HFF-Myc (cell line): ENCODE data around the gene SLC12A3.

Source experiments
- DNase-seq: peaks from one replicate; pipeline ENCODE4 v3.0.0-alpha.2; 2011; ENCODE audit warnings: low read depth; ENCODE audit errors: extremely low read depth
- H3K4me3 ChIP-seq: replicated peaks from 2 replicates; pipeline ENCODE4 v1.5.1; 2011; ENCODE audit warnings: low read depth, mild to moderate bottlenecking, control low read depth, low read length
- CTCF ChIP-seq: IDR thresholded peaks from 2 replicates; pipeline ENCODE4 v1.5.1; 2012; ENCODE audit warnings: mild to moderate bottlenecking, low read depth, low read length, control low read depth; ENCODE audit errors: missing control alignments

Gene SLC12A3

DNA sequence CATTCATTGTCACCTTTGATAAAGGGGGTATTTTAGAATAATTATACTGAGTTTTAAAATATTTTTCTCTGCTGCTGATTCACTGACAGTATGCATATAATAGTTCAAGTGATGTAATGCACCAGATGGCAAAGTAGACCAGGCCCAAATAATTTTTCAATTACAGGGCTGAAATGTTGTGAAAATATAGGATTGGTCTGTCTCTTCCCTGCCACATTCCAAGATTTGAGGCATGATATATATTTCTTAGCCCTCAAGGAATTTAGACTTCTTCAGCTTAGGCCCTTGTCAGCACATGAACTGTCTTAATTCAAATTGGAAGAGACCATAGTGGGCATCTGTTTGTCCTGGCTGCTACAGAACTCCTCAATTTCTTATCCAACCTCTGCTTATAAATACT, 39.2 kb upstream of the SLC12A3 start:
- DNase-seq: no peak
- TF ChIP-seq CTCF: no peak
- no peak overlapping the region for H3K4me3 ChIP-seq

DNA sequence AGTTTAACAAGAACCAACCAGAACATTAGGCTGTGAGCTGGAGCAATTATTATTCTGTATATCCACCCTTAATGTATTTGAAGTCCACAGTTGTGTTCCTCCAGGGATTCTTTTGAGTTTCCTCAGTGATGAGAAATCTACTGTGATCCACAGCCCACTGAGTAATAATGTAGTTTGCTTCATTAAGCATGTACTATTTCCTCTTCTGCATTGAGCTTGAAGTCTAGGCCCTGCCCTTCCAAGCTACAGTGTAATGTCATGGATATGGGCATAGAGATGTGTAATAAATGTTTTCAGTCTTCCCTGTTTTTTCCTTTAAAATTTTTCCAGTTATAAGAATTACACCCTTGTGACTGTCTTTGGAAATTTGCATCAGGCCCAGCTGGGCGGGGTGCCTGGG, 36.4 kb upstream of the SLC12A3 start:
- DNase-seq: no peak
- no peak for TF ChIP-seq CTCF
- H3K4me3 ChIP-seq: no peak overlapping the region

GRCh38 chr16:56830669-56831068, 34.3 kb upstream of the SLC12A3 start:
- no peak for DNase-seq
- no peak overlapping the region for H3K4me3 ChIP-seq
- no peak for TF ChIP-seq CTCF

DNA sequence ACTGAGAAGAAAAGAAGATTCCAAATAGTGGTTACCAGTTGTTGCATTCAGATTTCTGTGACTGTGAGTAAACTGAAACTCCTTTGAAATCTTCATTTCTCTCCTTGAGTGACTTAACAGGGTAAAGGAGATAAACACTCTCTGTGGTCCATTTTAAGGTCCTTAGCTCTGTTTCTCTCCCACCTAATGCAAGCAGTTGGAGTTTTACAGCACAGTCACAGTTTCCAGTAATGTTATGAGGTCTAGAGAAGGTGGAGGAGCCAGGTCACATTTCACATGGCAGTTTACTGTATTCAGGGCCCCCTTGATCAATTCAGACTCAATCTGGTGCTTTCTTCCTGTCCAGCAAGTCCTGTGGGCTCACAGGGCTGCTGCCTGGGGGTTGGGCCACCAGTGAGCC, 32.2 kb upstream of the SLC12A3 start:
- TF ChIP-seq CTCF: no peak

DNA sequence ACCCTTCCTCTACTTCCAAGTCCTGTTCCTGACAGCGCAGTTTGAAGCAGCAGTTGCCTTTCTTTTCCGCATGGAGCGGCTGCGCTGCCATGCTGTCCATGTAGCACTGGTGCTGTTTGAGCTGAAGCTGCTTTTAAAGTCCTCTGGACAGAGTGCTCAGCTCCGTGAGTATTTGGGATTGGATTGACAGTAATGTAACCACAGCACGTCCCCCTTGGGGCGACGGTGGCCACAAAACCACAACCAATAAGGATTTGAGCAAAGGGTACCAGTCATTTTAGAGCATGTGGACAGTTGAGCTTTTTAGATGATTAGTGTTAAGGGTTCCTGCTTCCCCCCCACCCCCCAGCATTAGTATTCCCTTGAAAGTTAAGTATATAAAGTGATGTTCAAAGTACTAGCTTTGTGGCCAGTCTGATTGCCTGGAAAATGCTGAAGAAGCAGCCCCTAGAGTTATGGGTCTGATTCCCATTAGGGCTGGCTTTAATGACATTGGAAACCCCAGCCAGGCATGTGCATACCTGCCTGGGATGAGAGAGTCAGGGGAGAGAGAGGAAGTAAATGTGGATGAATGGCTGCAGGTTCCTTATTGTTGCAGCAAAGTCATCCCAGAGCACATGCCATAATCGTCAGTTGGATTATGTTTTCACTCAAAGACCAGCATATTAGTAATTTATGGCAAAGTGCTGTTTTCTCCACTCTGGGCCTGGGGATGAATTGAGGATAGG, 31.6 kb upstream of the SLC12A3 start:
- DNase-seq: no peak
- H3K4me3 ChIP-seq: no peak overlapping the region
- TF ChIP-seq CTCF: no peak

More for the DNA sequence above, 32.2 kb upstream of the SLC12A3 start:
- no peak overlapping the region for H3K4me3 ChIP-seq
- DNase-seq: no peak

- no peak for TF ChIP-seq CTCF
- no peak for DNase-seq
- H3K4me3 ChIP-seq: no peak overlapping the region
Observed at GRCh38 chr16:56835320-56835719, 29.7 kb upstream of the SLC12A3 start.
